ENCODE data around the gene ENTREP3.
"Not testable (repeated sequence)": the region's sequence is repeated elsewhere in the genome, so short reads cannot be mapped to it uniquely, and the experiment has no call there.

ENTREP3 gene, protein sequence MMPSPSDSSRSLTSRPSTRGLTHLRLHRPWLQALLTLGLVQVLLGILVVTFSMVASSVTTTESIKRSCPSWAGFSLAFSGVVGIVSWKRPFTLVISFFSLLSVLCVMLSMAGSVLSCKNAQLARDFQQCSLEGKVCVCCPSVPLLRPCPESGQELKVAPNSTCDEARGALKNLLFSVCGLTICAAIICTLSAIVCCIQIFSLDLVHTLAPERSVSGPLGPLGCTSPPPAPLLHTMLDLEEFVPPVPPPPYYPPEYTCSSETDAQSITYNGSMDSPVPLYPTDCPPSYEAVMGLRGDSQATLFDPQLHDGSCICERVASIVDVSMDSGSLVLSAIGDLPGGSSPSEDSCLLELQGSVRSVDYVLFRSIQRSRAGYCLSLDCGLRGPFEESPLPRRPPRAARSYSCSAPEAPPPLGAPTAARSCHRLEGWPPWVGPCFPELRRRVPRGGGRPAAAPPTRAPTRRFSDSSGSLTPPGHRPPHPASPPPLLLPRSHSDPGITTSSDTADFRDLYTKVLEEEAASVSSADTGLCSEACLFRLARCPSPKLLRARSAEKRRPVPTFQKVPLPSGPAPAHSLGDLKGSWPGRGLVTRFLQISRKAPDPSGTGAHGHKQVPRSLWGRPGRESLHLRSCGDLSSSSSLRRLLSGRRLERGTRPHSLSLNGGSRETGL

GRCh38 chr1:155255243-155256007, at the start of gene ENTREP3:
TSS of gene ENTREP3 (minus strand) at chr1:155255483. CDS start at chr1:155254877, 606 bp downstream.
- peak; percentile 91 for DNase-seq

GRCh38 chr1:155304558-155305063, 49.3 kb upstream of the ENTREP3 start:
- peak; percentile 66 for DNase-seq

DNA sequence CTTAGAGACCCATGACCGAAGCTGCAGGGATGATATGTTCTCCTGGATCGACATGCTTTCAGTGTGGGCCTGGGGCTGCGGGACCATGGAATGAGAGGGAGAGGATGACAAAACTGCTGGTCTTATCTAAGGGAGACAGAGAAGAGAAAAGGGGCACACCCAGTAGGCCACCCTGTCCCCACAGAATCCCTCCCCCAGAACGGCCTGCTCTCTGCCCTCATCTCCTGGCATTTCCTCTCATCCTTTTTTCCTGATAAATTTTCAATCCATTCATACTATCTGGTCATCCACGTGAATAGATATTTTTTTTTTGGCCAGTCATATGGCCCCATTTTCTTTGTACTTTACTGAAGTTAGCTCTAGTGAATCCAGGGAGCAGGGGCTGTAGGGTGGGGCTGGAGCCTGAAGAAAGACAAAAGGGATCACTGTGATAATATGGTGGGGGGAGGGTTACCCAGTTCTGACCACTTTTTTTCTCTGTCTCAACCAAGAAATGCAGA, 46.1 kb upstream of the ENTREP3 start, which contains the start of gene PKLR:
Gene PKLR, minus strand, starts transcription at position 97 of the 500 bp plus-strand sequence. Its CDS starts 43 bp downstream, at position 54.
- DNase-seq, result no peak

GRCh38 chr1:155300553-155301329, 45.5 kb upstream of the ENTREP3 start:
- no peak for DNase-seq

GRCh38 chr1:155300024-155300423, 44.7 kb upstream of the ENTREP3 start:
- no peak for DNase-seq

DNA sequence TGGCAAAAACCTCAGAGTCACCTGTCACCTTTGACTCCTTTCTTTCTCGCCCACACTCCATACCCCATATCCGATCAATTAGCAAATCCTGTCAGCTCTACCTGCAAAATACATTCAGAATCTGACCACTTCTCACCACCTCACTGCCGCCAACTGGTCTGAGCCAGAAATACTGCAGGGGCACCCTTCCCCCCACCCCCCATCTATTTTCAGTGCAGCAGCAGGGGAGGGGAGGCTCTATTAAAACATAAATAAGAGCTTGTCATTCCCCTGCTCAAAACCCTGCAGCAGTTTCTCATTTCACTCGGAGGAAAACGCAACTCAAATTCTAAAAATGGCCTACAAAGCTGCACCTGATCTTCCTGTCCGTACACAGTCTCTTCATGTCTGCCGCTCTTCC, 42.1 kb upstream of the ENTREP3 start:
- no peak for DNase-seq

DNA sequence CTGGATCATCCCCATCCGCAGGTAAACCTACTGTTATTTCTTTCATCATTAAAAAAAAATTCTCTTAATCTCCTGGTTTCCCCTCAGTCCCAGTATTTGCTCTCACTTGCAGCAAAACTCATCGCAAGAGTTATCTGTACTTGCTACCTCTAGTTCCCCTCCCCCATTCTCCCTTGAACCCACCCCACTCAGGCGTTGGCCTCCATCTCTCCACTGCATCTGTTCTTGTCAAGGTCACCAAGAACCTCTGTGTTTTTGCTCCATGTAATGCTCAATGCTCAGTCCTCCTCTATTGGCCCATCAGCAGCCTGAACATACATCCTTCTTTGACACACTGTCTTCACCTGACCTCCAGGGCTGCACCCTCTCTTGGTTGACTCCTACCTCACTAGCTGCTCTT, 41.4 kb upstream of the ENTREP3 start:
- no peak for DNase-seq

DNA sequence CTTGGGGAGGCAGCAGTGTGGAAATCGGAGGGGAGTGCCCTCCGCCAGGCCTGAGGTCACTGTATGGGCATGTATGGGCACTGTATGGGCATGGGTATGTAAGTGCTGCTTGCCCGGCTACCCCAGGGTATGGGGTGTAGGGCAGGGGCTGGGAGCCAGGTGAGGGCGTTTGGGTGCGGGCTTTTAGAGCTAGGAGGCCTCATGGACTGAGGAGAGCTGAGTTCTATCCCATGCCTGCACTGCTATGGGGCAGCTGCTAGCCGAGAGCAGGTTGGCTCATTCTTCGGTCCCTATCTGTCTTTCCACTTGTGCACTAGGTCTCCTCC, 40.6 kb upstream of the ENTREP3 start:
- DNase-seq, result no peak

DNA sequence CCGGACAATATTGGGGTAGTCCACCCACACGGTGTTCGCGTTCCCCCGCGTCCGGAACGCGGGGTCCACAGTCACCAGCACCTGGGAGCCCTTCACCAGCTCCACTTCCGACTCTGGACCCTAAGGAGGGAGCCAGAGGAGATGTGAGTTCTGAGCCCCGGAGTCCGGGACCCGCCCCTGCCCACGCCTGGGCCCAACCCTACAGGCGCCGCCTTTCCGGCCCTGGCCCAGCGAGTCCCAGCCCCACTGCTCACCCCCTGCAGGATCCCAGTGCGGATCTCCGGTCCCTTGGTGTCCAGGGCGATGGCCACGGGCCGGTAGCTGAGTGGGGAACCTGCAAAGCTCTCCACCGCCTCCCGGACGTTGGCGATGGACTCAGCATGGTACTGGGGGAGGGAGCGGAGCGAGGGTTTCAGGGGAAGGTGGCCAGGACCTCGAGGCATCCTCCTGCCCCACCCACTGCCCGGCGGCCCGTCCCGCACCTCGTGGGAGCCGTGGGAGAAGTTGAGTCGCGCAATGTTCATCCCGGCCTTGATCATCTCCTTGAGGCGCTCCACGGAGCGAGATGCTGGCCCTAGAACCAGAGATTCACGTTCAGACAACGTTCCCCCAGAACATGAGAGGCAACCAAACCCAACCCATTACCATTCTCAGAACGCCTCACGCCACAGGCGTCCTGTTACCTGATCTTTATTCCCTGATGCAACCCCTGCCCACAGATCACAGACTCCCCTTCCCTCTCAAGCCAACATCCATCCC, 40.1 kb upstream of the ENTREP3 start:
- DNase-seq, result no peak

GRCh38 chr1:155294520-155295182, 39.4 kb upstream of the ENTREP3 start:
- DNase-seq, result no peak

- DNase-seq, result no peak
Measured at GRCh38 chr1:155293086-155293749, 37.9 kb upstream of the ENTREP3 start.

DNA sequence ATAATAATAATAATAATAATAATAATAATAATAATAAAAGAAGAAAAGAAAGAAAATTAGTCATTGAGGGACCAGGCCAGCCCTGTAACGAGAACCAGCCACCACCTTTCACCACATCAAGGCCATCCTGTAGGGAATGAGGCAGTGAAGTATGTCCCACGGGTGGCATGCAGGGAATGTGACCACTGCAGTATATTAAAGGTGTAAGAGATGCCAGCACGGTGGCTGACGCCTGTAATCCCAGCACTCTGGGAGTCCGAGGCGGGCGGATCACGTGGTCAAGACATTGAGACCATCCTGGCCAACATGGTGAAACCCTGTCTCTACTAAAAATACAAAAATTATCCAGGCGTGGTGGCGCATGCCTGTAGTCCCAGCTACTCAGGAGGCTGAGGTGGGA, 35.7 kb upstream of the ENTREP3 start:
- DNase-seq, result not testable (repeated sequence)

GRCh38 chr1:155287987-155288543, 32.8 kb upstream of the ENTREP3 start:
- no peak for DNase-seq

- DNase-seq, result no peak
Measured at GRCh38 chr1:155286544-155286943, 31.3 kb upstream of the ENTREP3 start.

GRCh38 chr1:155285631-155286044, 30.4 kb upstream of the ENTREP3 start:
- no peak for DNase-seq

DNA sequence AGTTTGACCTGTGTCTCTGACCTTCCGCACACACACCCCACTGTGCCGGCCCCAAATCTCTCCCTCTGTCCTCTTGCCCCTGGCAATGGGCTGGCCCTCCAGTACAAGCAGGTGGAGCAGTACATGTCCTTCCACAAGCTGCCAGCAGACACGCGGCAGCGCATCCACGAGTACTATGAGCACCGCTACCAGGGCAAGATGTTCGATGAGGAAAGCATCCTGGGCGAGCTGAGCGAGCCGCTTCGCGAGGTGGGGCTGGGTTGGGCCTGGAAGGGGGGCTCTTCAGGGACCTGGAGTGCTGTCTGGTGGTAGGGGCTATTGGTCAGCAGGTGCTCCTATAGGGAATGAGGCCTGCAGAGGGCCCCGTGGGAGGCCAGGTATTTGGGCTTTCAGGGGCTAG, 29.8 kb upstream of the ENTREP3 start:
- DNase-seq, result no peak

GRCh38 chr1:155284476-155284875, 29.2 kb upstream of the ENTREP3 start:
- no peak for DNase-seq

GRCh38 chr1:155282488-155283091, 27.3 kb upstream of the ENTREP3 start:
- no peak for DNase-seq

- DNase-seq, result no peak
Measured at GRCh38 chr1:155279268-155279667, 24.0 kb upstream of the ENTREP3 start.
